HepG2 (cell line): ENCODE data around the gene UBASH3A. TPM values are rescaled to one million over a fixed set of nuclear protein-coding genes. Genes with fewer than 3 reads are reported as not detected.

Experiments
- ATAC-seq: fragments of 200-7000 bp; cut with Tn5 transposase; 3 replicates; pipeline ENCODE4 v1.9.1; 2020; ENCODE audit warnings: mild to moderate bottlenecking, moderate library complexity
- BruUV-seq: library from RNA; stranded (reverse); fragments of 400-500 nt; replicated peaks from 2 replicates; lab custom pipeline; 2021; lab: Mats Ljungman, UMichigan
- CTCF ChIA-PET: fragments of 300-600 bp; formaldehyde crosslinking; extraction: SDS; loops from one replicate; lab custom pipeline; 2021; ENCODE audit warnings: low total read pairs, inconsistent platforms, low intra/inter-chr PET ratio; lab: Yijun Ruan, JAX
- POLR2A ChIA-PET: fragments of 350-600 bp; sonication (Branson Sonifier 250); formaldehyde crosslinking; loops from one replicate; lab custom pipeline; 2020; ENCODE audit warnings: antibody characterized with exemption, inconsistent platforms; lab: Yijun Ruan, JAX
- DNase-seq: peaks from one replicate; pipeline ENCODE4 v3.0.0-alpha.2; 2015; ENCODE audit warnings: low spot score
- FAIRE-seq: peaks from 3 replicates; lab custom pipeline; 2011; peaks lifted over from hg19 to GRCh38; lab: Jason Lieb, UNC
- H2AFZ ChIP-seq: one replicate; pipeline ENCODE4 v1.6.1; 2011; ENCODE audit warnings: low read length, inconsistent platforms
- H3K27ac ChIP-seq: fragments of 300-600 bp; 3 replicates; pipeline ENCODE4 v1.8.0; 2011; ENCODE audit warnings: mixed run types, mild to moderate bottlenecking, mixed read lengths, low read length, inconsistent platforms; ENCODE audit not compliant: insufficient read depth; ENCODE audit errors: extremely low read length
- H3K27me3 ChIP-seq, 2 experiments: fragments of 200-600 bp in 1 of 2; 2 replicates in 1 of 2; 3 replicates in 1 of 2; pipeline versions ENCODE4 v1.6.0 to v1.8.0; 2011; ENCODE audit warnings: low read length in 2 of 2, mild to moderate bottlenecking in 2 of 2, moderate library complexity in 2 of 2, inconsistent platforms in 1 of 2; ENCODE audit not compliant: insufficient read depth in 2 of 2, control insufficient read depth in 1 of 2
- H3K36me3 ChIP-seq, 2 experiments: fragments of 200-600 bp in 1 of 2; replicated peaks in 1 of 2; 2 replicates in 1 of 2; 3 replicates in 1 of 2; pipeline versions ENCODE4 v1.5.1 to v1.8.0; 2011; ENCODE audit warnings: low read length in 2 of 2, inconsistent platforms in 1 of 2; ENCODE audit not compliant: insufficient read depth in 2 of 2, control insufficient read depth in 1 of 2
- H3K4me1 ChIP-seq: 2 replicates; pipeline ENCODE4 v1.5.1; 2012; ENCODE audit warnings: low read length, inconsistent platforms; ENCODE audit not compliant: insufficient read depth
- H3K4me2 ChIP-seq: 2 replicates; pipeline ENCODE4 v1.6.0; 2011; ENCODE audit warnings: low read depth, low read length, inconsistent platforms
- H3K4me3 ChIP-seq, 3 experiments: fragments of 200-600 bp in 1 of 3; sonication (generic), shearing (Covaris generic) in 1 of 3; replicated peaks in 1 of 3; 2 replicates each; pipeline ENCODE4 v1.5.1; 2011 to 2016; ENCODE audit warnings: low read length in 3 of 3, inconsistent platforms in 2 of 3, low read depth in 2 of 3, mild to moderate bottlenecking in 2 of 3, control low read depth in 1 of 3, mixed read lengths in 1 of 3; ENCODE audit not compliant: insufficient read depth in 1 of 3
- H3K79me2 ChIP-seq: one replicate; pipeline ENCODE4 v1.6.1; 2011; ENCODE audit warnings: low read length, inconsistent platforms; ENCODE audit not compliant: insufficient read depth
- H3K9ac ChIP-seq: 2 replicates; pipeline ENCODE4 v1.6.0; 2011; ENCODE audit warnings: mild to moderate bottlenecking, low read depth, low read length, inconsistent platforms; ENCODE audit not compliant: insufficient read depth
- H3K9me3 ChIP-seq: 2 replicates; pipeline ENCODE4 v1.5.1; 2012; ENCODE audit warnings: mild to moderate bottlenecking, low read length
- H4K20me1 ChIP-seq: 2 replicates; pipeline ENCODE4 v1.6.0; 2011; ENCODE audit warnings: inconsistent platforms, mild to moderate bottlenecking, low read length, moderate library complexity; ENCODE audit not compliant: insufficient read depth
- ESRRA ChIP-seq: sonication (generic); formaldehyde crosslinking; IDR thresholded peaks from 2 replicates; pipeline ENCODE4 v1.5.1; 2020; ENCODE audit warnings: mild to moderate bottlenecking, low read depth, missing genetic modification reagents
- ETS1 ChIP-seq: sonication (generic); formaldehyde crosslinking; IDR thresholded peaks from 2 replicates; pipeline ENCODE4 v1.4.0; 2020; ENCODE audit warnings: missing genetic modification reagents
- JUNB ChIP-seq: sonication (generic); formaldehyde crosslinking; IDR thresholded peaks from 2 replicates; pipeline ENCODE4 v1.8.0; 2022; ENCODE audit warnings: missing genetic modification reagents, mild to moderate bottlenecking, borderline replicate concordance
- THYN1 ChIP-seq: sonication (generic); formaldehyde crosslinking; IDR thresholded peaks from 2 replicates; pipeline ENCODE4 v1.8.1; 2023; ENCODE audit warnings: low read depth, mild to moderate bottlenecking, moderate library complexity, missing genetic modification reagents, borderline replicate concordance
- ZBTB37 ChIP-seq: sonication (generic); formaldehyde crosslinking; IDR thresholded peaks from 2 replicates; pipeline ENCODE4 v1.4.0; 2020; ENCODE audit warnings: mild to moderate bottlenecking, missing genetic modification reagents
- ZNF501 ChIP-seq: sonication (generic); formaldehyde crosslinking; IDR thresholded peaks from 2 replicates; pipeline ENCODE4 v1.5.1; 2020; ENCODE audit warnings: mild to moderate bottlenecking, moderate library complexity, missing genetic modification reagents
- WGBS: methylation state at CpG from one replicate; pipeline ENCODE4 v1.1.6; 2017; ENCODE audit warnings: low lambda C conversion rate; 5-methylcytosine and 5-hydroxymethylcytosine counted together
- in situ Hi-C: cut with HindIII; loops from 2 replicates; pipeline ENCODE4 v1.10.0; 2017; ENCODE audit warnings: low pct_unique_long_range_greater_than_20kb; ENCODE audit not compliant: extremely low pct_ligation_motif_present
- intact Hi-C: fragments of 100-400 bp; cut with micrococcal nuclease; formaldehyde crosslinking; loops from one replicate; pipeline ENCODE4 v1.10.0; 2022; ENCODE audit not compliant: unreplicated experiment
- polyA plus RNA-seq, 8 experiments: library from polyadenylated mRNA; depleted of rRNA in 3 of 8; stranded (reverse) in 7 of 8; unstranded in 1 of 8; fragments of >200 nt; fragmentation: Illumina TruSeq in 4 of 8; extraction: Trizol in 4 of 8; gene quantifications; 2 replicates each; pipeline versions ENCODE4 v1.2.1 to v1.2.3, GENCODE V29; 2011 to 2016; ENCODE audit warnings: low read depth in 4 of 8, missing spikeins in 1 of 8, mixed read lengths in 1 of 8; ENCODE audit not compliant: insufficient read depth in 1 of 8
- total RNA-seq, 5 experiments: library from RNA; depleted of rRNA; stranded (reverse); fragments of >200 nt; fragmentation: Illumina TruSeq; extraction: Trizol; gene quantifications; 2 replicates each; pipeline ENCODE4 v1.2.3, GENCODE V29; 2016; ENCODE audit warnings: low read depth in 1 of 5

UBASH3A gene
- total and polyA plus RNA-seq, 2 of the 13 experiments (the other 11 are each of a cell fraction or from before 2014, with no cell fraction given): not detected

- Histone ChIP-seq H3K9ac (no peak overlapping the region), H3K9me3 (no peaks in the 10 kb centered on the region), H3K4me3 (no peak overlapping the region), H3K27me3 (peaks cover 1 to 17% of the 10 kb centered on the region in 2 experiments; a peak in 2 of 5 replicates), H2AFZ (no peak overlapping the region), H3K4me1 (peaks cover 40% of the 10 kb centered on the region), H3K4me2 (no peak overlapping the region; the same call in 1 of the 2 replicates), H4K20me1 (no peaks in the 10 kb centered on the region), H3K27ac (no peak overlapping the region), H3K79me2 (no peaks in the 10 kb centered on the region), H3K36me3 (no peaks in the 10 kb centered on the region)
- in situ Hi-C loops: no loop called here
- FAIRE-seq (no peak), ATAC-seq (no peak), DNase-seq (no peak)
- BruUV-seq: no TSS peak
- 71% methylated on average over 2 of the region's 6 CpGs for WGBS
- ChIA-PET CTCF (no interaction called here), POLR2A (no interaction called here)
- intact Hi-C loops: no loop called here
- TF ChIP-seq ZNF501 (CRISPR knock-in tag) (no peak), ZBTB37 (CRISPR knock-in tag) (no peak), ESRRA (no peak), ETS1 (CRISPR knock-in tag) (no peak), JUNB (no peak), THYN1 (CRISPR knock-in tag) (no peak)
Observed at GRCh38 chr21:42365770-42366169, 37.9 kb upstream of the UBASH3A start.
